Spleen (tissue), 11 donors: ENCODE data around the gene SLC39A10. TPM values are rescaled to one million over a fixed set of nuclear protein-coding genes. Genes with fewer than 3 reads are reported as not detected.

Experiments
- DNase-seq: peaks from one replicate; pipeline ENCODE4 v3.0.0-alpha.2; 2020
- H3K27ac ChIP-seq, 8 donors: fragments of 200-600 bp; sonication (generic) in 7 of 8; 1 replicate in 4 of 8; 2 replicates in 4 of 8; pipeline versions ENCODE4 v1.5.0 to v1.8.0; 2016 to 2021; ENCODE audit warnings: inconsistent platforms in 4 of 8, mild to moderate bottlenecking in 4 of 8, moderate library complexity in 1 of 8
- H3K27me3 ChIP-seq, 7 donors: fragments of 200-600 bp; sonication (generic) in 6 of 7; replicated peaks in 1 of 7; 1 replicate in 4 of 7; 2 replicates in 3 of 7; pipeline versions ENCODE4 v1.5.0 to v1.8.0; 2016 to 2021; ENCODE audit warnings: inconsistent platforms in 3 of 7, mild to moderate bottlenecking in 1 of 7
- H3K36me3 ChIP-seq, 6 donors: fragments of 200-600 bp; sonication (generic) in 5 of 6; 1 replicate in 4 of 6; 2 replicates in 2 of 6; pipeline versions ENCODE4 v1.5.0 to v1.8.0; 2016 to 2021; ENCODE audit warnings: inconsistent platforms in 2 of 6
- H3K4me1 ChIP-seq, 6 donors: fragments of 200-600 bp; sonication (generic) in 5 of 6; 1 replicate in 3 of 6; 2 replicates in 3 of 6; pipeline versions ENCODE4 v1.5.0 to v1.8.0; 2016 to 2021; ENCODE audit warnings: inconsistent platforms in 3 of 6
- H3K4me3 ChIP-seq, 8 donors: fragments of 200-600 bp; sonication (generic) in 7 of 8; 1 replicate in 4 of 8; 2 replicates in 4 of 8; pipeline versions ENCODE4 v1.5.0 to v1.8.0; 2016 to 2021; ENCODE audit warnings: inconsistent platforms in 4 of 8, mild to moderate bottlenecking in 4 of 8, moderate library complexity in 2 of 8
- H3K9me3 ChIP-seq, 8 donors: fragments of 200-600 bp; sonication (generic) in 7 of 8; 1 replicate in 4 of 8; 2 replicates in 4 of 8; pipeline versions ENCODE4 v1.5.0 to v1.8.0; 2016 to 2021; ENCODE audit warnings: inconsistent platforms in 4 of 8
- CTCF ChIP-seq, 11 experiments: fragments of 200-600 bp in 7 of 11; fragments of 450-650 bp in 4 of 11; sonication (generic) in 4 of 11; IDR thresholded peaks in 8 of 11; conservative IDR thresholded peaks in 3 of 11; 1 replicate in 7 of 11; 2 replicates in 4 of 11; pipeline versions ENCODE4 v1.4.0 to v1.8.0; 2016 to 2021; ENCODE audit warnings: antibody characterized with exemption in 11 of 11, inconsistent platforms in 4 of 11, mild to moderate bottlenecking in 1 of 11
- POLR2A ChIP-seq, 3 donors: fragments of 450-650 bp; IDR thresholded peaks; one replicate each; pipeline ENCODE4 v1.5.1; 2017; ENCODE audit warnings: antibody characterized with exemption in 3 of 3, mild to moderate bottlenecking in 1 of 3
- POLR2AphosphoS5 ChIP-seq, 3 donors: sonication (generic); formaldehyde crosslinking; IDR thresholded peaks; one replicate each; pipeline ENCODE4 v1.5.1; 2017; ENCODE audit warnings: antibody characterized with exemption in 3 of 3
- WGBS, 5 donors: extraction: QIAGEN DNeasy Blood & Tissue Kit in 3 of 5; methylation state at CpG; one replicate each; pipeline versions ENCODE4 v1.1.5 to v1.1.7; 2013 to 2018; 5-methylcytosine and 5-hydroxymethylcytosine counted together
- intact Hi-C: fragments of 100-400 bp; cut with DNase I; formaldehyde crosslinking; loops from one replicate; pipeline ENCODE4 v1.15.0; 2023; ENCODE audit warnings: low total_unique reads
- polyA plus RNA-seq, 3 donors: library from polyadenylated mRNA; stranded (reverse); fragments of 200-250 nt; gene quantifications; one replicate each; pipeline ENCODE4 v1.2.1, GENCODE V29; 2013
- total RNA-seq, 7 donors: library from RNA; depleted of rRNA in 3 of 7; stranded (reverse); fragments of >200 nt in 3 of 7; fragmentation: NEBNext Ultra II Directional in 4 of 7; extraction: Animal tissue kit (Norgen Biotek cat#: 25700) in 4 of 7; gene quantifications; one replicate each; pipeline versions ENCODE4 v1.1.0 to v1.2.1, GENCODE V29; 2016 to 2021
- donor health status: healthy with polysubstance abuse.
- donor health status: DM: no; HTN: no; CAD: no; lungs with moderate emphysema.
- donor health status: DM: no; HTN: no; CAD: no.
- donor health status: Bipolar disorder and iron deficiency.
- donor health status: healthy.
- donor health status: DM: no; HTN: no; CAD: no.
- donor health status: DM: yes; HTN: yes; CAD: no.

SLC39A10 gene
- total and polyA plus RNA-seq, 10 donors = 7.9 to 78.1 (median 51.6) TPM

GRCh38 chr2:195639238-195639858 is 17.7 kb upstream of the SLC39A10 start:
- no peak overlapping the region for H3K4me3 ChIP-seq
- DNase-seq = no peak
- H3K36me3 ChIP-seq = no peaks in the 10 kb centered on the region
- no peaks in the 10 kb centered on the region for H3K9me3 ChIP-seq
- peaks cover 0 to 16% (median 7%) of the 10 kb centered on the region in 6 donors for H3K4me1 ChIP-seq
- no peak for TF ChIP-seq POLR2A (IDR thresholded peaks at IDR 0.05)
- TF ChIP-seq CTCF (IDR thresholded peaks at IDR 0.05 in 8 of 11, conservative IDR thresholded peaks at IDR 0.05 in 3 of 11) = no peak
- TF ChIP-seq POLR2AphosphoS5 (IDR thresholded peaks at IDR 0.05) = no peak
- no peaks in the 10 kb centered on the region for H3K27me3 ChIP-seq
- H3K27ac ChIP-seq = no peak overlapping the region
- 86 to 95% (median 94%) methylated on average over 7 of the region's 7 CpGs for WGBS, 5 donors
- intact Hi-C loops = no loop called here

GRCh38 chr2:195639959-195640358 is 17.1 kb upstream of the SLC39A10 start:
- Histone ChIP-seq H3K4me1 (peaks cover 0 to 16% (median 7%) of the 10 kb centered on the region in 6 donors), H3K27me3 (no peaks in the 10 kb centered on the region), H3K27ac (no peak overlapping the region), H3K4me3 (no peak overlapping the region), H3K9me3 (no peaks in the 10 kb centered on the region), H3K36me3 (no peaks in the 10 kb centered on the region)
- WGBS, 5 donors = 90 to 97% (median 93%) methylated on average over 1 of the region's 1 CpG
- TF ChIP-seq CTCF (IDR thresholded peaks at IDR 0.05 in 8 of 11, conservative IDR thresholded peaks at IDR 0.05 in 3 of 11) (no peak), POLR2AphosphoS5 (IDR thresholded peaks at IDR 0.05) (no peak), POLR2A (IDR thresholded peaks at IDR 0.05) (no peak)
- DNase-seq = no peak
- intact Hi-C loops = no loop called here

- no peak for DNase-seq
- peak overlapping the region in 1 of 8 donors; percentile 1 for H3K27ac ChIP-seq
- 78 to 94% (median 83%) methylated on average over 5 of the region's 5 CpGs for WGBS, 5 donors
Observed at GRCh38 chr2:195642027-195642678, 14.9 kb upstream of the SLC39A10 start.

More at GRCh38 chr2:195642027-195642678, 14.9 kb upstream of the SLC39A10 start:
- no peak for TF ChIP-seq POLR2AphosphoS5 (IDR thresholded peaks at IDR 0.05)
- TF ChIP-seq POLR2A (IDR thresholded peaks at IDR 0.05) = no peak
- TF ChIP-seq CTCF (IDR thresholded peaks at IDR 0.05 in 8 of 11, conservative IDR thresholded peaks at IDR 0.05 in 3 of 11) = no peak
- intact Hi-C loops = no loop called here
- Histone ChIP-seq H3K9me3 (no peaks in the 10 kb centered on the region), H3K4me1 (peaks cover 0 to 34% (median 11%) of the 10 kb centered on the region in 6 donors), H3K4me3 (no peak overlapping the region), H3K36me3 (no peaks in the 10 kb centered on the region), H3K27me3 (no peaks in the 10 kb centered on the region)
